Nephron progenitor cell (in vitro differentiated cells): ENCODE data around the gene EPN3.

Experiments
- DNase-seq: peaks from one replicate; pipeline ENCODE4 v3.0.0; 2021
- H3K27ac Mint-ChIP-seq: 2 replicates; pipeline ENCODE4 v1.8.0; 2021; ENCODE audit warnings: mild to moderate bottlenecking, moderate library complexity, mixed read lengths
- H3K27me3 Mint-ChIP-seq: 2 replicates; pipeline ENCODE4 v1.8.0; 2021; ENCODE audit warnings: mild to moderate bottlenecking, low read depth, mixed read lengths; ENCODE audit not compliant: poor library complexity
- H3K36me3 Mint-ChIP-seq: 2 replicates; pipeline ENCODE4 v1.8.0; 2021; ENCODE audit warnings: low read depth, mixed read lengths
- H3K4me1 Mint-ChIP-seq: 2 replicates; pipeline ENCODE4 v1.8.0; 2021; ENCODE audit warnings: mixed read lengths
- H3K4me3 Mint-ChIP-seq: 2 replicates; pipeline ENCODE4 v1.8.0; 2021; ENCODE audit warnings: mild to moderate bottlenecking, moderate library complexity, mixed read lengths
- H3K9me3 Mint-ChIP-seq: 2 replicates; pipeline ENCODE4 v1.8.0; 2021; ENCODE audit warnings: mild to moderate bottlenecking, moderate library complexity, mixed read lengths
- TF ChIP-seq, protein P1 (sequence below): fragments of 200-600 bp; sonication (generic); IDR thresholded peaks from 2 replicates; pipeline ENCODE4 v1.5.0; 2021; ENCODE audit warnings: antibody characterized with exemption

The EPN3 gene

DNA sequence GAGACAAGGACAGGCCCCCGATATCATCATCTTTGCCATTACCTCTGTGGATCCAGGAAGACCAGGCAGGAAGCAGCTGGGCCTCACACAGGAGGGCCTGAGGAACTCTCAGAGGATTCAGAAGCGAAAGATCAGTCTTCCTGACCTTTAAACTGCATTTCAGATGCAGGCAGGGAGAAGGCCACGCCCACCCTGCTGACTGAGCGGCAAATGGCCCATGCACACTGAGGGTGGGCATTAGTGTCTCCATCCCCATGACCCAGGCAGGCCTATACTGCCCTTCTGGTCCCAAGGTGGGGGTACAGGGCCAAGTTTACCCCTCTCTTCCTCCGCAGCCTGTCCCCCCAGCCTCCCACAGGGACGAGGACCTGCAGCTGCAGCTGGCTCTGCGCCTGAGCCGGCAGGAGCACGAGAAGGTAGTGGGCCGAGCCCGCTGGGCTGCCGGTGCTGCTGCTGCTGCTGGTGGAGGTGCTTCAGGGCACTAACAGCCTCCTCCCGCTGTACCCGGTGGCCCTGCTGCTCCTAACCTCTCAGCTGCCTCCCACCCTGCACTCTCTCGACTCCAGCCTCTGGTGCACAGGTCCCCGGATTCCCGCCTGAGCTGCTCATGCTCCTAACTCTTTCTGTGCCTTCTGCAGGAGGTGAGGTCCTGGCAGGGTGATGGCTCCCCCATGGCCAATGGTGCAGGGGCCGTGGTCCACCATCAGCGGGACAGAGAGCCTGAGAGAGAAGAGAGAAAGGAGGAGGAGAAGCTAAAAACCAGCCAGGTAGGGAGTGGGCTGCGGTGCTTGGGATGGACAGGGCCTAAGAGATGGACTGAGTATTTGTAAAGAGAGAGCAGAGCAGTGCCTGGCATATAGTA lies 6.2 kb downstream of the EPN3 start:
- Mint-ChIP-seq H3K9me3 (no peaks in the 10 kb centered on the region), H3K27me3 (peaks cover 35% of the 10 kb centered on the region), H3K36me3 (no peaks in the 10 kb centered on the region), H3K4me1 (peaks cover 71% of the 10 kb centered on the region), H3K4me3 (no peak overlapping the region), H3K27ac (peak overlapping the region; percentile 81)
- TF ChIP-seq, protein P1, sequence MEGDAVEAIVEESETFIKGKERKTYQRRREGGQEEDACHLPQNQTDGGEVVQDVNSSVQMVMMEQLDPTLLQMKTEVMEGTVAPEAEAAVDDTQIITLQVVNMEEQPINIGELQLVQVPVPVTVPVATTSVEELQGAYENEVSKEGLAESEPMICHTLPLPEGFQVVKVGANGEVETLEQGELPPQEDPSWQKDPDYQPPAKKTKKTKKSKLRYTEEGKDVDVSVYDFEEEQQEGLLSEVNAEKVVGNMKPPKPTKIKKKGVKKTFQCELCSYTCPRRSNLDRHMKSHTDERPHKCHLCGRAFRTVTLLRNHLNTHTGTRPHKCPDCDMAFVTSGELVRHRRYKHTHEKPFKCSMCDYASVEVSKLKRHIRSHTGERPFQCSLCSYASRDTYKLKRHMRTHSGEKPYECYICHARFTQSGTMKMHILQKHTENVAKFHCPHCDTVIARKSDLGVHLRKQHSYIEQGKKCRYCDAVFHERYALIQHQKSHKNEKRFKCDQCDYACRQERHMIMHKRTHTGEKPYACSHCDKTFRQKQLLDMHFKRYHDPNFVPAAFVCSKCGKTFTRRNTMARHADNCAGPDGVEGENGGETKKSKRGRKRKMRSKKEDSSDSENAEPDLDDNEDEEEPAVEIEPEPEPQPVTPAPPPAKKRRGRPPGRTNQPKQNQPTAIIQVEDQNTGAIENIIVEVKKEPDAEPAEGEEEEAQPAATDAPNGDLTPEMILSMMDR = no peak
- no peak for DNase-seq

DNA sequence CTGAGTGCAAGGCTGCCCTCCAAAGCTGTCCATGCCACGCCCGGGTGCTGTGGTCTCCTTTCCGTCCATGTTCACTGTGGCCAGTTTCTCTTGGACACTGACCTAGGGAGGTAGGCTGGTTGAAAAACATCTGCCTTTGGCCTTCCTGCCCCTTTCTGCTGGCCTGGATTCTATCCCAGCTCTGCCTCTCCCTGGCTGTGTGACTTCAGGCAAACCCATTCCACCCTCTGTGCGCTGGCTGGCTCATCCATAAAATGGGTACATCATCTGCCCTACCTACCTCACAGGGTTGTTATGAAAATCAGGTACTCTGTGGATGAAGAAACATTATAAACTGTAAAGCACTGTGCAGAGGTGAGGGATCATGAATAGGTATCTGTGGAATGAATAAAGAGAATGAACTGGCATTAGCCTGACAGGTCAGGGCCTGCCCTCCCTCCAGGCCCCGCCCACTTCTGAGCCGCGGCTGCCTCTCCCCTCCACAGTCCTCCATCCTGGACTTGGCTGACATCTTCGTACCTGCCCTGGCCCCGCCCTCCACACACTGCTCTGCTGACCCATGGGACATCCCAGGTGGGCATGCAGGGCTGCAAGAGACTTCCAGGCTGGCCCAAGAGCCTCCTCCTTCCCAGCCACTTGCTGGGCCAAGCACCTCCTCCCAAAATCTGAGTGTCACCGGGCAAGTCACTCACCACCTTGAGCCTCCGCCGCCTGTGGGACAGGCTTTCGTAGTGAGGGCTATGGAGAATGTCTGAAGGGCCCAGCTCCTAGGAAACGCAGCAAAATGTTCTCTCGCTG lies 7.4 kb downstream of the EPN3 start:
- Mint-ChIP-seq H3K27ac (no peak overlapping the region), H3K4me1 (peaks cover 68% of the 10 kb centered on the region), H3K9me3 (no peaks in the 10 kb centered on the region), H3K36me3 (no peaks in the 10 kb centered on the region), H3K27me3 (peaks cover 25% of the 10 kb centered on the region), H3K4me3 (no peak overlapping the region)
- no peak for DNase-seq
- TF ChIP-seq, protein P1 = no peak

DNA sequence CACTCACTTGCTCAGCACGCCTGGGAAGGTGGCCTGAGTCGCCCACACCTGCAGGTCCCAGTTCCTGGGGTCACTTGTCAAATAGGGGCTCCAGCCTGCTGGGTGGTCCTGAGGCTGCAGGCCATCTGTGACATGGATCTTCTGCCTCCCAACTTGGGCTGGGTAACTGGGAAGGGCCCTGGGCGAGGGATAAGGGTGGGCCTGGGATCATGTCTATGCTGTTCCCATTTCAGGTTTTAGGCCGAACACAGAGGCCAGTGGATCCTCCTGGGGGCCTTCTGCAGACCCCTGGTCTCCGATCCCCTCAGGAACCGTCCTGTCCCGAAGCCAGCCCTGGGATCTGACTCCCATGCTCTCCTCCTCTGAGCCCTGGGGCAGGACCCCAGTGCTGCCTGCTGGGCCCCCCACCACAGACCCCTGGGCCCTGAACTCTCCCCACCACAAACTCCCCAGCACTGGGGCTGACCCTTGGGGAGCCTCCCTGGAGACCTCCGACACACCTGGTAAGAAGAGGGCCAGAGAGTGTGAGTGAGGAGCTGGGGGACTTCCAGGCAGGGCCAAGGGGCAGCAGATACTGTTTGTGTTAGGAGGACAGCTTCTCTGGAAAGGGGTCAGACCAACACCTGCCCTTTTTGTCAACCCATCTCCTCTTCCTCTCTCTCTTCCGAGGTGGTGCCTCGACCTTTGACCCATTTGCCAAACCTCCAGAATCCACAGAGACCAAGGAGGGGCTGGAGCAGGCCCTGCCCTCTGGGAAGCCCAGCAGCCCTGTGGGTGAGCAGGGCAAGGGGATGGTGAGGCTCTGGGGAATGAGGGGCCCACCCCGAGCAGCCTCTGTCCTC lies 8.2 kb downstream of the EPN3 start:
- Mint-ChIP-seq H3K9me3 (no peaks in the 10 kb centered on the region), H3K4me1 (peaks cover 61% of the 10 kb centered on the region), H3K36me3 (no peaks in the 10 kb centered on the region), H3K4me3 (no peak overlapping the region), H3K27me3 (peaks cover 24% of the 10 kb centered on the region), H3K27ac (no peak overlapping the region)
- no peak for DNase-seq
- TF ChIP-seq, protein P1 = no peak

DNA sequence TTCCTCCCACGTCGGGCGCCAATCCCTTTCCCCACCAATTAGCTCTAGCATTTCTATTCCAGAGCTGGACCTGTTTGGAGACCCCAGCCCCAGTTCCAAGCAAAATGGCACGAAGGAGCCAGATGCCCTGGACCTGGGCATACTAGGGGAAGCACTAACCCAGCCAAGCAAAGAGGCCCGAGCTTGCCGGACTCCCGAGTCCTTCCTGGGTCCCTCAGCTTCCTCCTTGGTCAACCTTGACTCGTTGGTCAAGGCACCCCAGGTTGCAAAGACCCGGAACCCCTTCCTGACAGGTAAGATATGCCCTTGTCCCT lies 8.8 kb downstream of the EPN3 start:
- peak overlapping the region; percentile 82 for H3K4me3 Mint-ChIP-seq
- no peak for DNase-seq
- H3K27ac Mint-ChIP-seq = no peak overlapping the region

More for the DNA sequence above, 8.8 kb downstream of the EPN3 start:
- TF ChIP-seq, protein P1 = no peak
- Mint-ChIP-seq H3K9me3 (no peaks in the 10 kb centered on the region), H3K36me3 (no peaks in the 10 kb centered on the region), H3K4me1 (peaks cover 58% of the 10 kb centered on the region), H3K27me3 (peaks cover 23% of the 10 kb centered on the region)
